HG03280 (cell line): ENCODE measurements around the gene NDUFAF5.

Source experiments
- ATAC-seq: cut with Tn5 transposase; IDR thresholded peaks from one replicate; pipeline ENCODE4 v1.9.1; 2021; ENCODE audit warnings: mild to moderate bottlenecking, moderate library complexity; ENCODE audit not compliant: unreplicated experiment

NDUFAF5 gene

GRCh38 chr20:13868331-13868730 is 83.5 kb downstream of the NDUFAF5 start:
- no peak for ATAC-seq

GRCh38 chr20:13870170-13870748 is 85.4 kb downstream of the NDUFAF5 start:
- no peak for ATAC-seq
